Right cardiac atrium (tissue), 5 donors: ENCODE data around the gene NOL3. TPM values are rescaled to one million over a fixed set of nuclear protein-coding genes. Genes with fewer than 3 reads are reported as not detected.

ENCODE experiments used
- ATAC-seq, 2 donors: fragments of 200-7000 bp; cut with Tn5 transposase; one replicate each; pipeline versions ENCODE4 v1.8.0 to v1.9.1; 2020; ENCODE audit warnings: moderate library complexity in 2 of 2, mild to moderate bottlenecking in 1 of 2
- DNase-seq, 3 donors: peaks; one replicate each; pipeline ENCODE4 v3.0.0-alpha.2; 2020
- H3K27ac ChIP-seq: one replicate; pipeline ENCODE4 v1.5.1; 2013; ENCODE audit warnings: mild to moderate bottlenecking, low read length, control low read depth, moderate library complexity
- H3K27me3 ChIP-seq: one replicate; pipeline ENCODE4 v1.6.1; 2013; ENCODE audit not compliant: control insufficient read depth, insufficient read depth
- H3K4me1 ChIP-seq: one replicate; pipeline ENCODE4 v1.6.1; 2013; ENCODE audit warnings: low read length; ENCODE audit not compliant: control insufficient read depth, insufficient read depth
- H3K4me3 ChIP-seq: one replicate; pipeline ENCODE4 v1.5.1; 2013; ENCODE audit warnings: low read length, control low read depth
- H3K9me3 ChIP-seq: one replicate; pipeline ENCODE4 v1.6.1; 2013; ENCODE audit warnings: low read length; ENCODE audit not compliant: control insufficient read depth
- WGBS: extraction: QIAGEN DNeasy Blood & Tissue Kit; methylation state at CpG from one replicate; pipeline ENCODE4 v1.1.7; 2013; 5-methylcytosine and 5-hydroxymethylcytosine counted together
- intact Hi-C, 4 donors: fragments of 100-400 bp; cut with DNase I; formaldehyde crosslinking; loops; one replicate each; pipeline versions ENCODE4 v1.11.0 to v1.14.0; 2022 to 2023
- polyA plus RNA-seq: library from polyadenylated mRNA; stranded (reverse); fragments of 200-250 nt; gene quantifications from one replicate; pipeline ENCODE4 v1.2.3, GENCODE V29; 2013
- total RNA-seq, 4 donors: library from RNA; stranded (reverse); fragmentation: NEBNext Ultra II Directional; extraction: Animal tissue kit (Norgen Biotek cat#: 25700); gene quantifications; one replicate each; pipeline ENCODE4 v1.2.1, GENCODE V29; 2021
- donor health status: healthy with polysubstance abuse.
- donor health status: DM: no; HTN: yes; CAD: no.
- donor health status: DM: no; HTN: no; CAD: no.
- donor health status: DM: no; HTN: yes; CAD: no; lungs with severe emphysema.
- donor health status: DM: yes; HTN: yes; CAD: no.

NOL3 gene
- total and polyA plus RNA-seq, 5 donors: 67.5 to 133 (median 111) TPM

- Histone ChIP-seq H3K4me1 (no peaks in the 10 kb centered on the region), H3K9me3 (no peaks in the 10 kb centered on the region), H3K27me3 (no peaks in the 10 kb centered on the region), H3K4me3 (no peak within 1 kb of the TSS), H3K27ac (no peak within 1 kb of the TSS)
- ATAC-seq: peak; percentile 17 to 20
- peak in 2 of 3 donors; percentile 60 to 75 for DNase-seq
- 48% methylated on average over 61 of the region's 61 CpGs for WGBS
- intact Hi-C loops: no loop called here
Measured at GRCh38 chr16:67199011-67199807, 28.9 kb downstream of the NOL3 start, which contains the start of gene ELMO3. Gene ELMO3 (plus strand): TSS chr16:67199131. CDS start chr16:67199327, 196 bp downstream.

DNA sequence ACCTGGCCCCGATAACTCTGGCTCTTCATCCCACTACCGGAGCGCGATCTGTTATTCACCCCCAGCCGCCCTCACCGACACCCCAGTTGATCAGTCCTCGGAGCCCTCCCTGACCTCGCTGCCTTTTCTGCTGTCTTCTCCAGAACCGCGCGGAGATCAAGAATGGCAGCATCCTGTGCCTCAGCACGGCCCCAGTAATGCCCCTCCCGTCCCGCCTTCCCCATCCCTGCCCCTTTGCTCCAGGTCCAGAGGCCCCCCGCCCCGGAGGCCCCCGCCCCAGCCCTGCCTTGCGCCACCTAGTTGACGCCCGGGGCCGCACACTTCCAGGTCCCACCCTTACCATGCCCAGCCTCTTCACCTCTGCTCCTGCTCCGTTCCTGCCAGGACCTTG is 29.5 kb downstream of the NOL3 start:
- WGBS: 43% methylated on average over 22 of the region's 22 CpGs
- ATAC-seq: no peak
- no peaks in the 10 kb centered on the region for H3K27me3 ChIP-seq
- H3K27ac ChIP-seq: no peak overlapping the region
- intact Hi-C loops: no loop called here
- no peaks in the 10 kb centered on the region for H3K9me3 ChIP-seq
- H3K4me3 ChIP-seq: no peak overlapping the region
- DNase-seq: peak in 1 of 3 donors; percentile 57
- no peaks in the 10 kb centered on the region for H3K4me1 ChIP-seq

DNA sequence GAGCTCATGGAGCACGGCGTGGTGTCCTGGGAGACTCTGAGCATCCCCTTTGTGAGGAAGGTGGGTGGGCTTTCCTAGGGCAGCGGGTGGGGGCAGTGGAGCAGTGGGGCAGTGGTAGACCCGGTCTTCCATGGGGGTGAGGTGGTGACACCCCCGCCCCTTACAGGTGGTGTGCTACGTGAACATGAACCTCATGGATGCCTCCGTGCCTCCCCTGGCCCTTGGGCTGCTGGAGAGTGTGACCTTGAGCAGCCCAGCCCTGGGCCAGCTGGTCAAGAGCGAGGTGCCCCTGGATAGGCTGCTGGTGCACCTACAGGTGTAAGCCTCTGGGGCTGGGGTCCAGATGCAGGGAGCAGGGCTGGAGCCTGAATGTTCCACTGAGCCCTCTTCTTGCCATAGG is 30.2 kb downstream of the NOL3 start:
- H3K4me3 ChIP-seq: no peak overlapping the region
- no peaks in the 10 kb centered on the region for H3K9me3 ChIP-seq
- 88% methylated on average over 8 of the region's 8 CpGs for WGBS
- DNase-seq (peak in 2 of 3 donors; percentile 23 to 61), ATAC-seq (no peak)
- H3K27ac ChIP-seq: no peak overlapping the region
- no peaks in the 10 kb centered on the region for H3K27me3 ChIP-seq
- intact Hi-C loops: no loop called here
- no peaks in the 10 kb centered on the region for H3K4me1 ChIP-seq

- H3K4me3 ChIP-seq: no peak overlapping the region
- DNase-seq: peak in 1 of 3 donors; percentile 61
- ATAC-seq: no peak
- H3K4me1 ChIP-seq: no peaks in the 10 kb centered on the region
- H3K27ac ChIP-seq: no peak overlapping the region
- 94% methylated on average over 40 of the region's 40 CpGs for WGBS
- H3K9me3 ChIP-seq: no peaks in the 10 kb centered on the region
- H3K27me3 ChIP-seq: no peaks in the 10 kb centered on the region
- intact Hi-C loops: no loop called here
Measured at GRCh38 chr16:67201411-67202345, 31.3 kb downstream of the NOL3 start.

DNA sequence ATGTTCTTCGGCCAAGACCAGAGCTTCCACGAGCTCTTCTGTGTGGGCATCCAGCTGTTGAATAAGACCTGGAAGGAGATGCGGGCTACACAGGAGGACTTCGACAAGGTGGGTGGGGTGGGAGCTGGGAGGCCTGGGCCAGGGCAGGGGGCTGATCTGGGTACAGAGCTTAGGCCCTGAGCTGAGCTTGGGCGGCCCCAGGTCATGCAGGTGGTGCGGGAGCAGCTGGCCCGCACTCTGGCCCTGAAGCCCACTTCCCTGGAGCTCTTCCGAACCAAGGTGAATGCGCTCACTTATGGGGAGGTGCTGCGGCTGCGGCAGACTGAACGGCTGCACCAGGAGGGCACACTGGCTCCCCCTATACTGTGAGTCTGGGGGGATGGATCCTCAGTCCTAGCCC is 32.1 kb downstream of the NOL3 start:
- Histone ChIP-seq H3K9me3 (no peaks in the 10 kb centered on the region), H3K4me3 (no peak overlapping the region), H3K4me1 (no peaks in the 10 kb centered on the region), H3K27me3 (no peaks in the 10 kb centered on the region), H3K27ac (no peak overlapping the region)
- 91% methylated on average over 12 of the region's 12 CpGs for WGBS
- ATAC-seq (no peak), DNase-seq (peak in 1 of 3 donors; percentile 37)
- intact Hi-C loops: no loop called here

- DNase-seq: peak in 1 of 3 donors; percentile 60
- H3K4me1 ChIP-seq: no peaks in the 10 kb centered on the region
- no peak overlapping the region for H3K27ac ChIP-seq
- intact Hi-C loops: no loop called here
- H3K27me3 ChIP-seq: no peaks in the 10 kb centered on the region
- no peak for ATAC-seq
- WGBS: 90% methylated on average over 23 of the region's 23 CpGs
- H3K4me3 ChIP-seq: no peak overlapping the region
- H3K9me3 ChIP-seq: no peaks in the 10 kb centered on the region
Measured at GRCh38 chr16:67202956-67203493, 32.7 kb downstream of the NOL3 start.

- H3K27me3 ChIP-seq: no peaks in the 10 kb centered on the region
- ATAC-seq: no peak
- no peak for DNase-seq
- no peak overlapping the region for H3K27ac ChIP-seq
- H3K4me3 ChIP-seq: no peak overlapping the region
- 74% methylated on average over 4 of the region's 4 CpGs for WGBS
- H3K9me3 ChIP-seq: no peaks in the 10 kb centered on the region
- intact Hi-C loops: no loop called here
- no peaks in the 10 kb centered on the region for H3K4me1 ChIP-seq
Measured at GRCh38 chr16:67204076-67204475, 33.7 kb downstream of the NOL3 start.

GRCh38 chr16:67206129-67206837 is 35.9 kb downstream of the NOL3 start:
- no peak for ATAC-seq
- intact Hi-C loops: no loop called here

GRCh38 chr16:67206838-67207248 is 36.5 kb downstream of the NOL3 start:
- Histone ChIP-seq H3K27ac (no peak overlapping the region), H3K9me3 (no peaks in the 10 kb centered on the region), H3K4me1 (no peaks in the 10 kb centered on the region), H3K27me3 (no peaks in the 10 kb centered on the region), H3K4me3 (no peak overlapping the region)
- intact Hi-C loops: no loop called here
- ATAC-seq (no peak), DNase-seq (no peak)
- WGBS: 96% methylated on average over 3 of the region's 3 CpGs

More at GRCh38 chr16:67206129-67206837, 35.9 kb downstream of the NOL3 start:
- Histone ChIP-seq H3K27ac (no peak overlapping the region), H3K27me3 (no peaks in the 10 kb centered on the region), H3K9me3 (no peaks in the 10 kb centered on the region), H3K4me3 (no peak overlapping the region), H3K4me1 (no peaks in the 10 kb centered on the region)
- 94% methylated on average over 8 of the region's 8 CpGs for WGBS
- DNase-seq: no peak

DNA sequence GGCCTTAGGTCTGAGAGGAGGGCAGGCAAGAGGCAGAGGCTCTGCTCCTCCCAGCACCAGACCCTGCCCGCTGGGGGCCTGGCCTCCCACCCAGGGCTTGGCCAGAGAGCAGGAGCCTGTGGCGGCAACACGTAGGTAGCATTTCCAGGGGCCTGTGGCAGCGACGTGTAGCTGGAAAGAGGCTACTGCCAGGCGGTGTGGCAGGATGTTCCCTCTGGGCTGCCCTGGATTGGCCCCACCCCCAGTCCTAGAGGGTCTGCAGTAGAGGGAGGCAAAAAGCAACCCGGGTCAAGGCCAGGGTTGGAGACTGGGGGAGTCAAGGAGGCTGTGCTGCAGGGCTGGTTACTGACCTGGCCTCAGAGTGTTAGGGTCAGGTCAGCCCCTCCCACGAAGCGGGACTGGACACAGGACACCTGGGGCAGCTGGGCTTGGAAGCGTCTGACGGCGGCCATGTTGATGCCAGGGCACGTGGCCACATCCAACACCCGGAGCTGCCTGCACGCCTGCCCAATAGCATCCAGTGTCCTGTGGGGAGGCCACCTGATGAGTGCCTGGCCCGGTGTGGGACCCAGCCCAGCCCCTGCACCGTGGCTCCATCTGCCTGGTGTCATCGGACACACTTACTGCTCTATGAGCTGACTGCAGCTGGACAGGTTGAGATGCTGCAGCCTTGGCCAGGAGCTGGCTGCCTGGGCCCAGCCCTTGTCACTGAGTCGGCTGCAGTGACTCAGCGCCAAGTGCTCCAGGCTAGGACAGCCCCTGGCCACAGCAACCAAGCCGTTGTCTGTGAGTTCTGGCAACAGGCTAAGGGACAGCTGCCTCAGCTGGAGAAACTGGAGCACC is 37.1 kb downstream of the NOL3 start:
- H3K27ac ChIP-seq: no peak overlapping the region
- peak in 1 of 2 donors; percentile 7 for ATAC-seq
- no peaks in the 10 kb centered on the region for H3K4me1 ChIP-seq
- DNase-seq: peak in 2 of 3 donors; percentile 51 to 59
- intact Hi-C loops: no loop called here
- WGBS: 74% methylated on average over 21 of the region's 21 CpGs
- H3K9me3 ChIP-seq: no peaks in the 10 kb centered on the region
- no peak overlapping the region for H3K4me3 ChIP-seq
- H3K27me3 ChIP-seq: no peaks in the 10 kb centered on the region
